Naive B cell (primary cell): Measurements from ENCODE around the gene SUCLG2. TPM values are rescaled to one million over a fixed set of nuclear protein-coding genes. Genes with fewer than 3 reads are reported as not detected.

Experiments
- ATAC-seq, 2 donors: fragments of 150-1000 bp; cut with Tn5 transposase; 2 replicates each; pipeline ENCODE4 v1.10.0; 2021; ENCODE audit warnings: low read depth in 2 of 2, mild to moderate bottlenecking in 2 of 2, moderate library complexity in 2 of 2
- DNase-seq: peaks from one replicate; pipeline ENCODE4 v3.0.0; 2022
- H3K27ac Mint-ChIP-seq, 6 donors: one replicate each; pipeline ENCODE4 v1.8.0; 2020 to 2022; ENCODE audit warnings: mild to moderate bottlenecking in 6 of 6, mixed read lengths in 6 of 6, moderate library complexity in 5 of 6, inconsistent platforms in 2 of 6
- H3K27me3 Mint-ChIP-seq, 3 donors: one replicate each; pipeline ENCODE4 v1.8.0; 2021 to 2022; ENCODE audit warnings: mixed read lengths in 3 of 3, mild to moderate bottlenecking in 1 of 3
- H3K36me3 Mint-ChIP-seq, 2 donors: one replicate each; pipeline ENCODE4 v1.8.0; 2020 to 2022; ENCODE audit warnings: mixed read lengths in 2 of 2, inconsistent platforms in 1 of 2, mild to moderate bottlenecking in 1 of 2
- H3K4me1 Mint-ChIP-seq, 3 donors: one replicate each; pipeline ENCODE4 v1.8.0; 2020 to 2022; ENCODE audit warnings: mixed read lengths in 3 of 3, inconsistent platforms in 1 of 3, mild to moderate bottlenecking in 1 of 3, moderate library complexity in 1 of 3
- H3K4me3 Mint-ChIP-seq, 8 donors: one replicate each; pipeline ENCODE4 v1.8.0; 2020 to 2022; ENCODE audit warnings: mild to moderate bottlenecking in 8 of 8, mixed read lengths in 8 of 8, moderate library complexity in 8 of 8, inconsistent platforms in 2 of 8
- H3K9me3 Mint-ChIP-seq, 7 donors: one replicate each; pipeline ENCODE4 v1.8.0; 2020 to 2022; ENCODE audit warnings: mixed read lengths in 7 of 7, mild to moderate bottlenecking in 5 of 7, inconsistent platforms in 2 of 7, moderate library complexity in 1 of 7
- polyA plus RNA-seq, 6 donors: library from polyadenylated mRNA; unstranded; fragments of 300-500 nt; fragmentation: Illumina TruSeq; gene quantifications; one replicate each; pipeline ENCODE4 v1.2.3, GENCODE V29; 2021; ENCODE audit warnings: low read depth in 6 of 6

Gene SUCLG2
- polyA plus RNA-seq, 6 donors from 2014 or later = 49.5 to 94.4 (median 57.9) TPM

DNA sequence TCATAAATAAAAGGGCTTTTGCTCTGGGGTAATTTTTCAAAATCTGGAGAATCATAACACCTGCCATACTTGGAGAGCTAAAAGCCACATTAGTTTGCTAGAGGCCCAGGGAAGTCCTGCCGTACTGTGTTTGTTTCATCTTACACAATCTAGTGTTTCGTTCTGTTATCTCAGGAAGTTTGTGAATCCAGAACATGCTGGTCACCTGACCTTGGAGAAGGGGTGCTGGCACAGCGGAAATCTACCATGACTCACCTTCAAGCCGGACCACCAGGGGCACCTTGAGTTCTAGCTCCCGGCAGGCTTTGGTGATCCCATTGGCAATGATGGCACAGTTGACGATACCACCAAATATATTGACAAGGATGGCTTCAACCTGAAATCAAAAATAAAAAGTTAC, 253.9 kb downstream of the SUCLG2 start:
- no peak overlapping the region for H3K4me3 Mint-ChIP-seq
- H3K4me1 Mint-ChIP-seq = peaks cover 0 to 4% (median 0%) of the 10 kb centered on the region in 3 donors
- ATAC-seq = no peak
- H3K9me3 Mint-ChIP-seq = peaks cover 0 to 16% (median 5%) of the 10 kb centered on the region in 7 donors
- H3K27ac Mint-ChIP-seq = peak overlapping the region in 1 of 6 donors; percentile 57
- DNase-seq = no peak
- H3K27me3 Mint-ChIP-seq = no peaks in the 10 kb centered on the region
- peaks cover 21 to 23% of the 10 kb centered on the region in 2 donors for H3K36me3 Mint-ChIP-seq

DNA sequence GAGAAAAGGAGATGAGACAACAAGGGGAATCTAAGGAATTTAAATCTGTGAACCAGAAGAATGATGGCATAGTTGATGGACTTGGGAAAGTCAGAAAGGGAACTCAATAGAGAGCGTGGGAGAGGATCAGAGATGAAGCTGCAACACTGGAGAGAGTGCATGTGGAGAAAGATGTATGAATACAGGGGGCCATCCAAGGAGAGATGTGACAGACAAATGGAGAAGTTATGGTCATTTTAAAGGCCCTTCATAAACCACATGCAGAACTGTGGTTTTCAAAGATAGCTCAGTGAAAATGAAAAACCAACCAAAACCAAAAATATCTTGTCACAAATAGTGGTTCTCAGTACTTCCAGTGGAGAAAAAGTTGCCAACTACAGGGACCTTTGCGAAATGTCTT, 265.2 kb downstream of the SUCLG2 start:
- H3K27me3 Mint-ChIP-seq = no peaks in the 10 kb centered on the region
- peaks cover 0 to 10% (median 3%) of the 10 kb centered on the region in 7 donors for H3K9me3 Mint-ChIP-seq
- H3K36me3 Mint-ChIP-seq = peaks cover 38 to 49% of the 10 kb centered on the region in 2 donors
- no peak for ATAC-seq
- H3K4me3 Mint-ChIP-seq = no peak overlapping the region
- DNase-seq = no peak
- H3K4me1 Mint-ChIP-seq = peaks cover 8 to 19% (median 14%) of the 10 kb centered on the region in 3 donors
- peak overlapping the region in 3 of 6 donors; percentile 49 to 74 (median 57) for H3K27ac Mint-ChIP-seq

DNA sequence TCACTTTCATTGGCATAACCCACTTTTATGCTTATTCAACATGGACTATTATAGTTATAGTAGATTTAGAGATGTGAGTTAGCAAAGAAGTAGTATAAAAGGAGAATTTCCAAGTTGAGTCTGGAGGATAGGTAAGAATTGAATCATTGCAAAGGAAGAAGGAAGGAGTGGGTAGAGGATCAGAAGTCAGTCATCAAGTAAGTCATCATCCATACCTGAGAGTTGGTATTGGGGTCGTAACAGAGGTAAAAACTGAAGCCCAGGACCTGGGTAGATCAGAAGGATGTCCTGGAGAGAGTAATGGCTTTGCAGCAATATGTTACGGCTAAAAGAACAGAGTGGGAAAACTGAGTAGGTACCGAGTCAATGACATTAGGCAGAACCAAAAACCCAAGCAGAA, 265.7 kb downstream of the SUCLG2 start:
- peaks cover 8 to 19% (median 14%) of the 10 kb centered on the region in 3 donors for H3K4me1 Mint-ChIP-seq
- peak overlapping the region in 2 of 6 donors; percentile 49 to 57 for H3K27ac Mint-ChIP-seq
- DNase-seq (no peak), ATAC-seq (no peak)
- H3K27me3 Mint-ChIP-seq = no peaks in the 10 kb centered on the region
- peaks cover 0 to 10% (median 3%) of the 10 kb centered on the region in 7 donors for H3K9me3 Mint-ChIP-seq
- peak overlapping the region in 1 of 8 donors; percentile 7 for H3K4me3 Mint-ChIP-seq
- H3K36me3 Mint-ChIP-seq = peaks cover 38 to 49% of the 10 kb centered on the region in 2 donors

DNA sequence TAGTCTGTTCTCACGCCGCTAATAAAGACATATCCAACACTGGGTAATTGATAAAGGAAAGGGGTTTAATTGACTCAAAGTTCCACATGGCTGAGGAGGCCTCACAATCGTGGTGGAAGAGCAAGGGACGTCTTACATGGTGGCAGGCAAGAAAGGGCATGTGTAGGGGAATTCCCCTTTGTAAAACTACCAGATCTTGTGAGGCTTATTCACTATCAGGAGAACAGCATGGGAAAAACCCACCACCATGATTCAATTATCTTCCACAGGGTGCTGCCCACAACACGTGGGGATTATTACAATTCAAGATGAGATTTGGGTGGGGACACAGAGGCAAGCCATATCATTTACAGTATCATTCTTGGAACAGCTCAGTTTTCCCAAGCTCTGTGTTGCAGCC, 268.0 kb downstream of the SUCLG2 start:
- Mint-ChIP-seq H3K27ac (peak overlapping the region in 1 of 6 donors; percentile 26), H3K4me1 (peaks cover 8 to 15% (median 9%) of the 10 kb centered on the region in 3 donors), H3K36me3 (peaks cover 27 to 32% of the 10 kb centered on the region in 2 donors), H3K9me3 (peaks cover 0 to 10% (median 3%) of the 10 kb centered on the region in 7 donors), H3K4me3 (no peak overlapping the region), H3K27me3 (no peaks in the 10 kb centered on the region)
- ATAC-seq = no peak
- no peak for DNase-seq

DNA sequence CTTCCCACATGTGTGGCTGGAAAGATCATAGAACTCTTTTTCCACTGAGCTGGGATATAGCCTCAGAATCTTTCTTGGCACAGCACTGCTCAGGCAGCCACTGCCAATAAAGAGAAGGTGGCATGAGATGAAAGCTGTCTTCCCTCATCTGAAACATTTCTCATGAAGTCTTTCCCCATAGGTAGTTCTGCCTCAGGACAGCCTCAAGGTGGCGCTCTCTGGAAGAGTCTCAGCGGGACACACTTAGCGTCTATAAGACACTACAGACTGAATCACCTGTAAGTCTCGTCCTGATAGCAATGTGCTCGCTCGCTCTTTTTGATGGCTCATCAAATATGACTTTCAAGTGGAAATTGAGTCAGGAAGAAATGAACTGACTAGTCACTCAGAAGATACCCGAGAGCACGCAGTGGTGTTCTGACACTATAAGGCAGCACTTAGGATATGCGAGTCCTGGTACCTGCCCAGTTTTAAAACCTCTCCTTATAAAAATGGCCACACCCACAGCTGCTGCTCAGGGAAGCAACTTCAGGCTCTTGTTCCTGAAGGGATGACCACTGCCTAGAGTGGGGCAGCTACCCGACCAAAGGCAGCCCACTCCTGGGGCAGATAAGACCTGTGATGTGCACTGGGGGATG, 269.5 kb downstream of the SUCLG2 start:
- DNase-seq (no peak), ATAC-seq (no peak)
- Mint-ChIP-seq H3K27me3 (no peaks in the 10 kb centered on the region), H3K4me1 (peaks cover 9 to 19% (median 10%) of the 10 kb centered on the region in 3 donors), H3K4me3 (no peak overlapping the region), H3K9me3 (peaks cover 0 to 10% (median 3%) of the 10 kb centered on the region in 7 donors), H3K36me3 (peaks cover 22 to 24% of the 10 kb centered on the region in 2 donors), H3K27ac (peak overlapping the region in 2 of 6 donors; percentile 15 to 49)

DNA sequence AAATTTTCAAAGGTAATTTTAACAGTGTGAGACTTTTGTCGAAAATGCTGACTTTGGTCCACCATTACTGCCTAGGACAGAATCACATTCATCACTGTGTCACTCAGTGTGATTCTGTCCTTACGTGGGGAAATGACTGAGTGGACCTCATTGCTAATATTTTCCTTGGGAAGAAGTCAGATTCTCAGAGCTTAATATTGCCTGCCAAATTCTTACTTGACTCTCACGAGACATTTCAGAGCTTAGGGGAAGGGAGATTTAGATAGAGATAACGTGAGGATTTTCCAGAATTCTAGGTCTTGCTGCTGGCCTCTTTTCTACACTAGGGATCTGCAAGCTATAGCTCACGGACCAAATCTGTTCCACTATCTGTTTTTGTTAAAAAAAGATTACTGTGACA, 270.4 kb downstream of the SUCLG2 start:
- peaks cover 0 to 10% (median 3%) of the 10 kb centered on the region in 7 donors for H3K9me3 Mint-ChIP-seq
- H3K4me1 Mint-ChIP-seq = peaks cover 3 to 17% (median 9%) of the 10 kb centered on the region in 3 donors
- H3K27ac Mint-ChIP-seq = peak overlapping the region in 2 of 6 donors; percentile 15 to 63
- no peaks in the 10 kb centered on the region for H3K27me3 Mint-ChIP-seq
- ATAC-seq (no peak), DNase-seq (no peak)
- peaks cover 20 to 28% of the 10 kb centered on the region in 2 donors for H3K36me3 Mint-ChIP-seq
- H3K4me3 Mint-ChIP-seq = no peak overlapping the region

DNA sequence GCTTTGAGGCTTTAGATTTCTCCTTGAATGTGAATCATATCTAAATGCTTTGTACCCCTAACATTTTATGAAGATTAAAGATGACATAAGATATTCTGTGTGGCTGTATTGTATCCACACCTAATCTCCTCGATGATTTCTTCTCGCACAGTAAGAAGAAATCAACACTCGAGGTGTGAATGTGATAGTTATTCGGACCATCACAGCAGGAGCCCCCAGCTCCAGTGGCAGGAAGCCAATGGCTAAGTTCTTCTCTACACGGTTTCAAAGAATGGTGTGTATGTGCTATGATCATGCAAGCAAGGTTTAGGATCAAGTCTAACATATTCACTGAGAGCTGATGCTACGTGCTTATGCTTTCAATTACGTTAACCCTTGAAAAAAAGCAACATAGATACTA, 271.0 kb downstream of the SUCLG2 start:
- H3K9me3 Mint-ChIP-seq = peaks cover 0 to 10% (median 3%) of the 10 kb centered on the region in 7 donors
- DNase-seq (no peak), ATAC-seq (no peak)
- no peak overlapping the region for H3K4me3 Mint-ChIP-seq
- H3K4me1 Mint-ChIP-seq = peaks cover 0 to 11% (median 7%) of the 10 kb centered on the region in 3 donors
- H3K27me3 Mint-ChIP-seq = no peaks in the 10 kb centered on the region
- no peak overlapping the region for H3K27ac Mint-ChIP-seq
- H3K36me3 Mint-ChIP-seq = peaks cover 16 to 23% of the 10 kb centered on the region in 2 donors

DNA sequence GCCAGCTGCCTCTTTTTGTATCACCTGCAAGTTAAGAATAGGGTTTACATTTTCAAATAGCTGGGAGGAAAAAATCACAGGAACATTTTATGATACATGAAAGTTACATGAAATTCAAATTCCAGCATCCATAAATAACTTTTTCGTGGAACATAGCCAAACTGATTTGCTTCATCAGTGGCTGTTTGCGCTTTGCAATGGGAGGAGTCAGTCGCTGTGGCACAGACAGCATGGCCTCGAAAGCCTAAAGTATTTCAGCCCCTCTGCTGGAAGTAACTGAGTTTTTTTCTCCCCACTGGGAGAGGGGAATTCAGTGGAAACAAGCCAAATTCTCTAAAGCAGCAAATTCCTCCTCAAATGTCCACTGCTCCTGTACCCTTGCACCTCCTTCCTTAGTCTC, 271.9 kb downstream of the SUCLG2 start:
- Mint-ChIP-seq H3K9me3 (peaks cover 0 to 10% (median 3%) of the 10 kb centered on the region in 7 donors), H3K27ac (peak overlapping the region in 1 of 6 donors; percentile 33), H3K4me1 (peaks cover 0 to 11% (median 7%) of the 10 kb centered on the region in 3 donors), H3K36me3 (peaks cover 16 to 22% of the 10 kb centered on the region in 2 donors), H3K4me3 (no peak overlapping the region), H3K27me3 (no peaks in the 10 kb centered on the region)
- ATAC-seq (no peak), DNase-seq (no peak)

DNA sequence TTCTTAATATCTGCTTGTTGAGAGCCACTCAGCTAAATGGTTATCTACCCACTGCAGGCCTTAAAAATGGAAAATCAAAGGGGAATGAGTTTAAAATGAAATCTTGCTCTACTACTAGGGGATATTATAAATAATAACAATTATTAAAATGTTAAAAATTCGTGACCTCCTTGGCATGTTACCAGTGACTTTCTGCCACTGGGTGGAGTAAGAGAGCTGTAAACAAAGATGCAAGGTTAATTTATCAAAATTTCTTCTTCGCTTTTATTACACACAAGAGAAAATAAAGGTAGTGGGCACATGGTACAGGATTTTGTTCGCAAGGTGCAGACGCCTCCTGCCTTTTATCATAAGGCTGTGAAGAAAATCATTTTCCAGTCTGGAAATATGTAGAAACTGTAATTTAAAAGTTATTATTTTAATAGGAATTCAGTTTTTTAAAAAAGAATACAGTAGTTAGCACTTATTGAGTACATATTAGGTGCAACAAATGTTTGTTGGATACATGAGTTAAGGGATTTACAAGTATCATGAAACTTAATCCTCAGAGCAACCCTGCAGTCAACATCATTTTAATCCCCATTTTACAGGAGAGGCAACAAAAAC, 272.6 kb downstream of the SUCLG2 start:
- H3K9me3 Mint-ChIP-seq = peaks cover 0 to 6% (median under 1%) of the 10 kb centered on the region in 7 donors
- no peak overlapping the region for H3K27ac Mint-ChIP-seq
- H3K36me3 Mint-ChIP-seq = peaks cover 11 to 17% of the 10 kb centered on the region in 2 donors
- no peak for DNase-seq
- ATAC-seq = no peak
- H3K4me3 Mint-ChIP-seq = no peak overlapping the region
- no peaks in the 10 kb centered on the region for H3K27me3 Mint-ChIP-seq
- peaks cover 0 to 8% (median 4%) of the 10 kb centered on the region in 3 donors for H3K4me1 Mint-ChIP-seq

DNA sequence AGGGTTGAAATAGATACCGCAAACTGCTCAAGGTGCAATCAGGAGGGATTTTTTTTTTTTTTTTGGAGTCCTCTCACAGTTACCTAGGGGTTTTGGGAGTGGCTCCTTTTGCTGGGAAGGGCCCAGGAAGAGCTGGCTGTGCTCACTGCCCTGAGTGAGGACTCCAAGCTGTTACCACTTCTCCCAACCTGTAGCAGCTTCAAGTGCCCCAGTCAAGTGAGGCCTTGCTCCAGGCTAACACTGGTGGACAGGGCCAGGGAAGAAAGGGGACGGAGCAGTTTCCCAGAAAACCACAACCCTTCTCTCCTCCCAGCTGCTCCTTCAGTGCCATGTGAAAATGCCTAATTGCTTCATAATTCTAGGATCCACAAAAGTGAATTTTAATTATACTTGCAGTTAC, 274.3 kb downstream of the SUCLG2 start:
- ATAC-seq = no peak
- DNase-seq = no peak
- peaks cover 0 to 4% (median 4%) of the 10 kb centered on the region in 3 donors for H3K4me1 Mint-ChIP-seq
- no peaks in the 10 kb centered on the region for H3K9me3 Mint-ChIP-seq
- no peak overlapping the region for H3K4me3 Mint-ChIP-seq
- H3K36me3 Mint-ChIP-seq = peaks cover 17 to 18% of the 10 kb centered on the region in 2 donors
- peak overlapping the region in 1 of 6 donors; percentile 41 for H3K27ac Mint-ChIP-seq
- no peaks in the 10 kb centered on the region for H3K27me3 Mint-ChIP-seq

DNA sequence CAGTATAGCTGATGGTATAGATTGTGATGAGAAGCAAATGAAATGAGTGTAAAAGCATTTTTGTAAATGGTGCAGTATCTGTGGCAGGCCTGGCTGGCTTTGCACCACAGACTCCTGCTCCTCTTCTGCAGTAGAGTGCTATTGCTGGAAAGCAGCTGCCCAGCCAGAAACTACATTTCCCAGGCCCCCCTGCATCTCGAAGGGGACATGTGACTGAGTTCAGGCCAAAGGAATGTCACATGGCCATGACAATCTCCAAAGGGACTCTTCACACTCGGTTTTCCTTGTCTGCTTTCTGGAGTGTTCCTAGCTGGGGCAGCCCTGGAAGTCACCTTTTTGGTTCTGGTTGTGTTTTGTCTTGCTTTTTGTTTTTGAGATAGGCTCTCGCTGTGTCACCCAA, 277.1 kb downstream of the SUCLG2 start:
- Mint-ChIP-seq H3K36me3 (peaks cover 18 to 39% of the 10 kb centered on the region in 2 donors), H3K4me1 (peaks cover 0 to 4% (median 4%) of the 10 kb centered on the region in 3 donors), H3K27ac (peak overlapping the region in 2 of 6 donors; percentile 69 to 85), H3K9me3 (no peaks in the 10 kb centered on the region), H3K4me3 (no peak overlapping the region), H3K27me3 (no peaks in the 10 kb centered on the region)
- ATAC-seq = no peak
- DNase-seq = no peak

DNA sequence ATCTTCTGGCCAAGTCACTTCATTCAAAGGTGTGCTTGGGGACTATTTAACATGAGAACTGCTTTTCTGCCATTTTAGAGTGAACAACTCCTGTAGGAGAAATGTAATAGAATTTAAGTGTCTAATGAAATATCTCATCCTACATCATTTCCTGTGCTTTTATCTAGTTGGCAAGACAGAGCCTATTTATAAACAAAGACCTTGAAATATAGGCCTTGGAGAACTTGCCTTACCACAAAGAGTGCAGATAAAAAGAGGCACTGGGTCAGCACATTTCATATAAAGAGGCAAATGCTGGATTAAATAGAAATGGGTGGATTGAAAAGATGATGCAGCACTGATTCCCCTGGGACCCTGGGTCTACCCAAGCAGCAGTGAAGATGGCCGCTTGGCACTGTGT, 278.0 kb downstream of the SUCLG2 start:
- Mint-ChIP-seq H3K4me1 (peaks cover 0 to 4% (median 4%) of the 10 kb centered on the region in 3 donors), H3K36me3 (peaks cover 18 to 41% of the 10 kb centered on the region in 2 donors), H3K9me3 (peaks cover 0 to 2% (median 0%) of the 10 kb centered on the region in 7 donors), H3K27ac (peak overlapping the region in 1 of 6 donors; percentile 64), H3K4me3 (no peak overlapping the region), H3K27me3 (no peaks in the 10 kb centered on the region)
- DNase-seq (no peak), ATAC-seq (no peak)

DNA sequence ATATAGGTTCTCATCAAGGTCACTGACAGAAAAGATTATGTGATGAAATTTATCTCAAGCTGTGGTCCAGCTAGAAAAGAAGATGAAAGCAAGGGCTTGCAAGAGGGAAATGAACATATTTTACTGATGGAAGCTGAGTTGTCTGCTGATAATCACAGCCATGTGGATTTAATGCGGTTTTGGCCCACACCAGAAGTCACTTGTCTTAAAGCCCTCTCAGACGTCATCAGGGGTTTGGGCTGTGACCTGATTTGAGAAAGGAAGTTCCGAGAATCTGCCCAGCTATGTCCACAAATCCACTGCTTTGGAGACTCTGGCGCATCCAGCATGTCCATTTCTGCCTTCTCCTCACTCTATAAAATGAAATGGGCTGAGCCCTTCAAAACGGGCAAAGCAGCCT, 278.4 kb downstream of the SUCLG2 start:
- Mint-ChIP-seq H3K4me3 (no peak overlapping the region), H3K36me3 (peaks cover 18 to 41% of the 10 kb centered on the region in 2 donors), H3K4me1 (peaks cover 0 to 4% (median 4%) of the 10 kb centered on the region in 3 donors), H3K27ac (peak overlapping the region in 1 of 6 donors; percentile 64), H3K27me3 (no peaks in the 10 kb centered on the region), H3K9me3 (peaks cover 0 to 2% (median 0%) of the 10 kb centered on the region in 7 donors)
- ATAC-seq (no peak), DNase-seq (no peak)

DNA sequence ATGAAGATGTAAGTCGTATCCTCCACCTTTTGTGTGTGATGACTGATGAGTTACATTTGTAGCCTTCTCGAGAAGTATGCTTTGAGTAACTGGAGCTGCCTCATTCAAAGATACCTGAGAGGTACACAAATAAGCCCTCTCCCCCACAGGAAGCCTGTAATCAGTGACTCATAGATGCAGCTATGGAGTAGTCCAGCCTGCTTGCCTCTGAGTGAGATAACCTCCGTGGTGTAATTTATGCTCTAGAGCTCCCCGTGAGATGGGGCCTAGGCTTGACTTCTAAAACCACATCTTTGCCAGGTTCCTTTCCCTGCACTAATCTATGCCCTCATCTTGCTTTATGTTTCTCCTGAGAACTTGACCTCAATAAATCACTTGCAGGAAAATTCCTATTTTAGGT, 291.7 kb downstream of the SUCLG2 start:
- DNase-seq = no peak
- H3K4me1 Mint-ChIP-seq = no peaks in the 10 kb centered on the region
- H3K4me3 Mint-ChIP-seq = no peak overlapping the region

More for the DNA sequence above, 291.7 kb downstream of the SUCLG2 start:
- Mint-ChIP-seq H3K36me3 (no peaks in the 10 kb centered on the region), H3K9me3 (peaks cover 0 to 5% (median 1%) of the 10 kb centered on the region in 7 donors), H3K27me3 (peaks cover 0 to 15% (median 0%) of the 10 kb centered on the region in 3 donors), H3K27ac (no peak overlapping the region)
- ATAC-seq = no peak
